Measurements from ENCODE around the gene GRAMD2B.
"Not testable (repeated sequence)": the region's sequence is repeated elsewhere in the genome, so short reads cannot be mapped to it uniquely, and the experiment has no call there.

Gene GRAMD2B

GRCh38 chr5:126511961-126512360 is 88.8 kb downstream of the GRAMD2B start:
- DNase-seq (ENCODE audit: low read depth): no peak

GRCh38 chr5:126512451-126512850 is 89.2 kb downstream of the GRAMD2B start:
- no peak for DNase-seq (ENCODE audit: low read depth)

GRCh38 chr5:126513302-126513701 is 90.1 kb downstream of the GRAMD2B start:
- DNase-seq (ENCODE audit: low read depth): no peak

GRCh38 chr5:126513703-126514102 is 90.5 kb downstream of the GRAMD2B start:
- no peak for DNase-seq (ENCODE audit: low read depth)

- DNase-seq (ENCODE audit: low read depth): no peak
Measured at GRCh38 chr5:126514131-126514557, 90.9 kb downstream of the GRAMD2B start.

GRCh38 chr5:126514558-126515141 is 91.4 kb downstream of the GRAMD2B start:
- no peak for DNase-seq (ENCODE audit: low read depth)

- DNase-seq (ENCODE audit: low read depth): no peak
Measured at GRCh38 chr5:126515337-126515736, 92.1 kb downstream of the GRAMD2B start.

GRCh38 chr5:126516133-126516532 is 92.9 kb downstream of the GRAMD2B start:
- no peak for DNase-seq (ENCODE audit: low read depth)

- no peak for DNase-seq (ENCODE audit: low read depth)
Measured at GRCh38 chr5:126516852-126517251, 93.6 kb downstream of the GRAMD2B start.

GRCh38 chr5:126519223-126519622 is 96.0 kb downstream of the GRAMD2B start:
- not testable (repeated sequence) for DNase-seq (ENCODE audit: low read depth)

- no peak for DNase-seq (ENCODE audit: low read depth)
Measured at GRCh38 chr5:126519637-126520592, 96.7 kb downstream of the GRAMD2B start.

GRCh38 chr5:126520593-126520953 is 97.4 kb downstream of the GRAMD2B start:
- DNase-seq (ENCODE audit: low read depth): no peak

- DNase-seq (ENCODE audit: low read depth): no peak
Measured at GRCh38 chr5:126521130-126521529, 97.9 kb downstream of the GRAMD2B start.

GRCh38 chr5:126523818-126524510 is 100.8 kb downstream of the GRAMD2B start:
- DNase-seq (ENCODE audit: low read depth): no peak

GRCh38 chr5:126525630-126526245 is 102.5 kb downstream of the GRAMD2B start:
- no peak for DNase-seq (ENCODE audit: low read depth)

- DNase-seq (ENCODE audit: low read depth): no peak
Measured at GRCh38 chr5:126526493-126526892, 103.3 kb downstream of the GRAMD2B start.

GRCh38 chr5:126527158-126527557 is 103.9 kb downstream of the GRAMD2B start:
- no peak for DNase-seq (ENCODE audit: low read depth)

GRCh38 chr5:126527892-126528291 is 104.7 kb downstream of the GRAMD2B start:
- no peak for DNase-seq (ENCODE audit: low read depth)

- no peak for DNase-seq (ENCODE audit: low read depth)
Measured at GRCh38 chr5:126531543-126532120, 108.4 kb downstream of the GRAMD2B start.

- no peak for DNase-seq (ENCODE audit: low read depth)
Measured at GRCh38 chr5:126534553-126534952, 111.3 kb downstream of the GRAMD2B start.

GRCh38 chr5:126535856-126536545 is 112.8 kb downstream of the GRAMD2B start:
- no peak for DNase-seq (ENCODE audit: low read depth)

Data from HS-27A (cell line).